HG02610 (cell line): ENCODE measurements around the gene ELMO1.

Source experiments
- ATAC-seq: cut with Tn5 transposase; IDR thresholded peaks from one replicate; pipeline ENCODE4 v1.9.1; 2021; ENCODE audit warnings: mild to moderate bottlenecking, moderate library complexity; ENCODE audit not compliant: unreplicated experiment

The ELMO1 gene

GRCh38 chr7:37074370-37074769 lies 374.3 kb downstream of the ELMO1 start:
- ATAC-seq = no peak

GRCh38 chr7:37071124-37071523 lies 377.5 kb downstream of the ELMO1 start:
- no peak for ATAC-seq

GRCh38 chr7:37070471-37070870 lies 378.2 kb downstream of the ELMO1 start:
- ATAC-seq = no peak

- ATAC-seq = no peak
Measured at GRCh38 chr7:37070031-37070430, 378.6 kb downstream of the ELMO1 start.

- ATAC-seq = no peak
Measured at GRCh38 chr7:37069336-37069735, 379.3 kb downstream of the ELMO1 start.

GRCh38 chr7:37068902-37069301 lies 379.8 kb downstream of the ELMO1 start:
- no peak for ATAC-seq

GRCh38 chr7:37068038-37068437 lies 380.6 kb downstream of the ELMO1 start:
- ATAC-seq = no peak

GRCh38 chr7:37065779-37066271 lies 382.8 kb downstream of the ELMO1 start:
- peak; percentile 72 for ATAC-seq

- ATAC-seq = no peak
Measured at GRCh38 chr7:37062560-37062859, 386.2 kb downstream of the ELMO1 start.

GRCh38 chr7:37061849-37062559 lies 386.7 kb downstream of the ELMO1 start:
- ATAC-seq = no peak

GRCh38 chr7:37056234-37056912 lies 392.3 kb downstream of the ELMO1 start:
- ATAC-seq = no peak

- no peak for ATAC-seq
Measured at GRCh38 chr7:37054624-37055241, 393.9 kb downstream of the ELMO1 start.

GRCh38 chr7:37052705-37053104 lies 396.0 kb downstream of the ELMO1 start:
- no peak for ATAC-seq

GRCh38 chr7:37050801-37051200 lies 397.9 kb downstream of the ELMO1 start:
- ATAC-seq = no peak

GRCh38 chr7:37048674-37049073 lies 400.0 kb downstream of the ELMO1 start:
- no peak for ATAC-seq

- no peak for ATAC-seq
Measured at GRCh38 chr7:37047260-37047659, 401.4 kb downstream of the ELMO1 start.

- no peak for ATAC-seq
Measured at GRCh38 chr7:37046531-37047079, 402.1 kb downstream of the ELMO1 start.

GRCh38 chr7:37045681-37046179 lies 402.9 kb downstream of the ELMO1 start:
- ATAC-seq = no peak

GRCh38 chr7:37041461-37041860 lies 407.2 kb downstream of the ELMO1 start:
- no peak for ATAC-seq

- no peak for ATAC-seq
Measured at GRCh38 chr7:37040330-37040729, 408.3 kb downstream of the ELMO1 start.

- no peak for ATAC-seq
Measured at GRCh38 chr7:37039131-37039749, 409.4 kb downstream of the ELMO1 start.
